ENCODE measurements around the gene MRPL46.
A peak's percentile ranks its signal among the peaks of the same experiment; 100 is the strongest.

Gene MRPL46

GRCh38 chr15:88467073-88467934 is at the start of gene MRPL46, which contains the start of gene MRPS11:
Gene MRPL46 (minus strand): TSS chr15:88467388. CDS start chr15:88467377, 11 bp downstream.
Gene MRPS11 (plus strand): TSS chr15:88467708. CDS start chr15:88467718, 10 bp downstream.
- DNase-seq: peak; percentile 89

DNA sequence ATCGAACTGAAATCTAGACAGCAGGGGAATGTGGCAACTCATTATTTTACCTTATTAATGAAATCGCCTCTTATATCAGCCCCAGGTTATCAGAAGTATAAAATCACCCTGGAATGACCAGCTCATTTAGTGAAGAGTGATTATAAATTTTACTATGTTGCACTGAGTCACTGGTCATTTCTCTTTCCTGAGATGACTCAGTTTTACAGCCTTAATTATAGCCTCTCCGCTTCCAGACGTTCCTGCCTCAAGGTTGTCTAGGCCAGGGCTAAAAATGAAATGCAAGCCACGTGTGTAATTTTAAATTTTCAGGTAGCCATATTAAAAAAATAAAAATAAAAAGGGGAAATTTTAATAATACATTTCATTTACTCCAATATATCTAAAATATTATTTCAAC is 46.0 kb upstream of the MRPL46 start:
- DNase-seq: no peak

GRCh38 chr15:88512601-88513000 is 45.4 kb upstream of the MRPL46 start:
- DNase-seq: no peak

- no peak for DNase-seq
These were observed 44.9 kb upstream of the MRPL46 start for GRCh38 chr15:88512078-88512477.

DNA sequence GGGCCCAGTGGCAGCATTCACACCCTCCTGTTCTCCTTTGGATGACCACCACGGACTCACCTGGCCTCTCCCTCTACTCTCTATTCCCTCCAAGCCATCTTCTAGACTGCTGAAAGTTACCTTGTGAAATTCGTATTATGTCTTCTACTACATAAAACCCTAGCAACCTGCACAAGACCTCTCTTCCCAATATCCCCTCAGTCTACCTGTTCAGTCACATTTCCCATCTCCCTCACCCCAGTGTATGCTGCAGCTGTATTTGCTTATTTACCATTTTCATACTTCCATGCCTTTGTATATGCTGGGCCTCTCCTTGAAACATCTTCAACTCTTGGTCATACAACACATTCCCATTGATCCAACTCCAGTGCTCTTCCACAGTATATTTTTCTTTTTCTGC is 44.0 kb upstream of the MRPL46 start:
- no peak for DNase-seq

DNA sequence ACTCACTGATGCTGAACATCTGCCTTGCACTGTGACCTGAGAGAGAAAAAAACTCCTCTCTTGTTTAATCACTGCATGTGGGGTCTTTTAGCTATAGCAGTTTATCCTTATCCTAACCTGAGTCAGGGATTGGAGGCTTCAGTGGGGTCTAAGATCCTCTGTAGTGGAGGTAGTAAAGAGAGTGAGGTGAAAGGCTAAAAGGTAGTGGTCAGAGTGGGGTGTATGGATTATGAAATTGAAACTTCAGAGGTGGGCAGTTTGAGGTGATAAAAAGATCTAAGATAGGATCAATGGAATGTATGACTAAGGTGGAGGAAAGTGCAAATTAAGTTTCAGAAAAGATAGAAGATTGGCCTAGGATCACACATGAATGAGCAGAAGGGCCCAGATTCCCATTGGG is 42.8 kb upstream of the MRPL46 start:
- DNase-seq: no peak

- no peak for DNase-seq
These were observed 42.1 kb upstream of the MRPL46 start for GRCh38 chr15:88509321-88509720.

GRCh38 chr15:88506628-88507027 is 39.4 kb upstream of the MRPL46 start:
- DNase-seq: no peak

DNA sequence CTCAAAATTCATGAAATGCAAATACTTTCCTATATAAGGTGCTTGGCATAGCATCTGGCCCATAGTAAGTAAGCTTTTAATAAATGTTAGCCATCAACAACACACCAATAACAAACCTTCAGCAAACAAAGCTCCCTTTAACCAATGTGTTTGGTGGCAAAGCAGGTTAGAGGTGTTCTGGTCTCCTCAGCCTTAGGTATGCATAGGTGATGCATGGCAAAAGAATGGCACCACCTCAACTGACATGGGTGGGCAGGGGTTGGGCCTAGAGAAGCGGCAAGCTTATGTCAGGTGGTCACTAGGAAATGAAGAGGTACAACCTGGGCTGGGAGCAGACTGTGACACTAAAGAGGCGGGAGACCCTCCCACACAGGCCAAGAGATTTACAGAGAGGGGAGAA is 38.5 kb upstream of the MRPL46 start:
- no peak for DNase-seq

GRCh38 chr15:88504445-88504844 is 37.3 kb upstream of the MRPL46 start:
- DNase-seq: no peak

DNA sequence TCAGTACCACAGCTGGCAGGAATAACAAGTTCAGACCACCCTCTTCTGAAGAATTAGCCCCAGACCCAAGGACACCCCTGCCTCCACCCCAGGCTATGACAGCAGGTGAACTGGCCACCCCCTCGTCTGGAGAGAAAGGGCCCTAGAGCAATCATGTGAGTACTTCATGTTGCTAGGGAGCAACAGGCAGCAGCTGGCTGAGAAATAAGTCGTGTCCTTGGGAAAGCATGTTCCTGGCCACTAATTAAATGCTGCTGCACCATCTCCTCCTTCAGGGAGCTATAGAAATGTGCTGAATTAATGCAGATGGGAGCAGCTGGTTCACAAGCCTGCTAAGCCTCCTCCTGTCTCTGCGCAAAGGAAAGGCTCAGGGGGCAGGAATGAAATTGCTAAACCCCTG is 31.8 kb upstream of the MRPL46 start:
- DNase-seq: no peak

DNA sequence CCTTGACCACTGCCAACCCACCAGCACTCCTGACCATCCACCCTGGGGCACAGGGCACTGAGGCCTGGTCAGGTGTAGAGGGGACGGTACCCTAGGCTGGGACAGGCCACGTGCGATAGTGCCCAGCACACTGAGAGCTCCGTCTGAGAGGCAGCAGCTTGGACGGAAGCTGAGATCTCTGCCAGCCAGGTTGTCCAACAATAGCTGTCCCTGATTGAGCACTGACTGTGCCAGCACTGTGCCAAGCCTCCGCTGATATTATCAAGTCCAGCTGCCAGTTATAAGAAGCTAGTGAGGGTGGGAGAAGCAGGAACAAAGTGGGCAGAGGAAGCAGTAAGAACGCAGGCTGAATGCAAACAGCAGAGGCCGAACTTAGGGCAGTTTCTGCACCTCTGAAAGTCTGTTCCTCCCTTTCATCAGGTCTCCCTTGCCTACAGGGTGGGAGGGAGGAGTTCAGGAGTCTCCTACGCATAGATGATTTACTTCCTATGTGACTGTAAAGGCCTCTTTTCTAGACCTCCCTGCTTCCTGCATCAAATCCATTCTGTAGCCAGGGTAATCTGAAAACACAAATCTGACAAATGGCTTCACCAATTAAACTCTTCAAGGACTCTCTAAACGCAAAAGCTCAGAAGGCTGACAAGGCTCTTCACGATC is 30.0 kb upstream of the MRPL46 start:
- no peak for DNase-seq

GRCh38 chr15:88493844-88494243 is 26.7 kb upstream of the MRPL46 start:
- no peak for DNase-seq

DNA sequence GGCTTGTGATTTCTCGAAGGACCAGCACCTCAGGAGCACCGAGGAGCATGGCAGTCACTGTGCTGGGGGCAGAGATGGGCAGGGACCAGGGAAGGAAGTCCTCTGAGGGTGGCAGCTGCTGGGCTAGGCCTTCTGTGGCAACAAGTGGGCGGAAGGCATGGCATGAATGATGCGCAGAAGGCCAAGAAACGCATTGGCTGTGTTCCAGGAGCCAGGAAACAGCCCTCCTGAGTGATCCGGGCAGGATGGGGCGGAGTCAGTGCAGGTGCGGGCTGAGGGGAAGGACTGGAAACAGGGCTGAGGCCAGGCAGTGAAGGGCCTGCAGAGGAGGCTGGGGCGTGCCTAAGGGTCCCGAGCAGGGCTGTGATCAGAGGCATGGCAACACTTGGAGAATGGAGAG is 24.0 kb upstream of the MRPL46 start:
- no peak for DNase-seq

- no peak for DNase-seq
These were observed 22.8 kb upstream of the MRPL46 start for GRCh38 chr15:88490036-88490435.

DNA sequence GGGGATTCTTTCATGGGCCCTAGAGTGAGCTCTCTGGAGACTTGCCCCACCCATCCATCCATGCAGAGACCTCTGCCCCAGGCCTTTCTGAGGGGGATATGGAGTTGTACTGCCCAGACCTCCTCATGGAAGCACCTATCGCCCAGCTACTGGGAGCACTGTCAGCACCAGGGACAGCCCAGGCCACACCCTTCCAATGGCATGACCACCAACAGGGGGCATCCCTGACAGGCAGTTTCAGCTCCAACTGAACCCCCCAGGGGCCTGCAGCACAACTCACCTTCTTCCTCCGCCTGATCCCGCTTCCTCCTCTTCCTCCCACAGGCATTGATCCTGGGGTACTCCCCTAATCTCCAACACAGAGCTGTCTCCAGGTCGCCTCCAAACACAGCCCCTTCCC is 22.1 kb upstream of the MRPL46 start:
- no peak for DNase-seq

DNA sequence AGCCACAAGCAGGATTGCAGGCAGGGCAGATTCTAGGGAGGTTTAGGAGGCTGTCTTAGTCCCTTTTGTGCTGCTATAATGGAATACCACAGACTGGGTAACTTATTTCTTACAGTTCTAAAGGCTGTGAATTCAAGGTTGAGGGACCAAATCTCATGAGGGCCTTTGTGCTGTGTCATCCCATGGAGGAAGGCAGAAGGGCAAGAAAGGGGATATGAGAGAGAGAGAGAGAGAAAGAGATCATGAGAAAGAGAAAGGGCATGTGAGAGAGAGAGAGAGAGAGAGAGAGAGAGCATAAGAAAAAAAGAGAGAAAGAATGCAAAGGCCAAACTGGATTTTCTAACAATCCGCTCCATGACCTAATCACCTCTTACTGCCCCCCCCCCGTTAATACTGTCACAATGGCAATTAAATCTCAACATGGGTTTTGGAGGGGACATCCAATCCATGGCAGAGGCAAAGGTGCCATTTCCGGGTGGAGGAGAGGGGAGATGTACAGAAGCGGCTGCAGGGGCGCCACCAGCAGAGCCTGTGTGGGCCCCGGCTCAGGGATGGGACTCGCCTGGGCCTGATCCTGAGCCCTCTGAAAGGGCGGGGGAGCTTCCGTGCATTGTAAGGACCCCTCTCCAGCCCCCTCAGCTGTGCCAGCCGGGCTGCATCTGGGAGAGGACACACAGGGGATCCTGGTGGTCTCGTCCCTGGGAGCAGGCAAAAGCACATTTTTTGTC is 20.8 kb upstream of the MRPL46 start:
- DNase-seq: no peak

- no peak for DNase-seq
These were observed 20.1 kb upstream of the MRPL46 start for GRCh38 chr15:88487178-88487795.

DNA sequence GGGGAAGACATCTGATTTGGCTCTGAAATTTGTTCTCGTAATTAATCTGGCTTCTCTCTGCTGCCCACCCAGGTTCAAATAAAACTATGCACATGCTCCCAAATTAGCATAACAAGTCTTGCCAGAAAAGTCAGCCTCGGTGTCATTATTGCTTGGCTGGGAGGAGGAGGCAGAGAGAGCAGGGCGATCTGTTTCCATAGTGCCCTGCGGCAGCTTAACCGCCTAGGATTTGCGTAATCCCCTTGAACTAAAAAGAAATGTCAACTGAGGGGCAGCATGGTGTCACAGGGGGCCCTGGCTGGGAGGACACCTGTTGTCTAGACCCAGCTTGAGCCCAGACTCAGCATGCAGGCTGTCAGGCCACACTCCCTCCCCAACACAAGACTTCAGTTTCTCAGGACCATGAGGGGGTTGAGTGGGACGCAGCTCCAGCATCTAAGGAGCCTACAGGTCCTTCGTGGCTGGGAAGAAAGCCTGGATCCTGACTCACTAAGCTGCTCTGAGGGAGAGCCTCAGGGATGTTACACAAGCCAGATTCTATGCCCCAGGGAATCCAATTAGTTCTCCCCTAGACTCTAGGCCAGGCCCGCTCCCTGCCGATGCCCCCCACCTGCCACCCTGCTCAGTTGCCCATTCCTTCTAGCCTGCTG is 17.6 kb upstream of the MRPL46 start:
- no peak for DNase-seq

DNA sequence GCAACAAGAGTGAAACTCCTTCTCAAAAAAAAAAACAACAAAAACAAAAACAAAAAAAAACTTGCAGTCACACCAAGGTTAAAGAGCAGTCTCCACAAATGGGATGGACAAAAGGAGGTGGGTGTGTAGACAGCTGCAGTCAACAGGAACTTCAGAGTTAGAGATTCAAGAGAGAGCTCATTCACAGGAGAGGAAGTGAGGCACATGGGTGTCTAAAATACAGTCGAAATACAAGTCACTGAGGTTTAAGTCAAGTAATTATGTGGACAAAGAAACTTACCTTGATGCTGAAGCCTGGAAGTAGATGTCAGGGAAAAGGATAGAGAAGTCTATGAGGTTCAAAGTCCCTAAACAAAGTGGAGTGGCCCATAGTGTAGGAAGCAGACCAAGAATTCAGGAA is 15.1 kb upstream of the MRPL46 start:
- DNase-seq: no peak

DNA sequence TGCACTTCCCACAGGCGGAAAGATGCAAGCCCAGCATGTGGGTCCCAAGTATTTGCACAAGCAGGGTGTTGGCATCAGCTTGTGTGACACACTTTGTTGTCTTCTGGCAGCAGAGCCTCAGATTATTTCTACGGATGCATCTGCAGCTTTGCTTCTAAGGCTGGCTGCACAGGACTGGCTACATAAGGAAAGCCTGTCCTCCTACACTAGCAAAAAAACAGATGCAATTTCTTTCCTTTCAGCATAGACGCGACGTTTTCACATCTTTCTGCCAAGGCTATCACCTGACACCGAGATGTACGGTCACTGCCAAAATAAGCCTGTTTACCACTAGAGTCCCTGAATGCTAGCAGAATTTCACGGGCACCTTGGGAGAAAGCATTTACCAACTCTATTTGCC is 13.8 kb upstream of the MRPL46 start:
- DNase-seq: no peak

GRCh38 chr15:88479169-88479568 is 12.0 kb upstream of the MRPL46 start:
- no peak for DNase-seq

- no peak for DNase-seq
These were observed 10.7 kb upstream of the MRPL46 start for GRCh38 chr15:88477904-88478303.

Measured in CD4-positive, alpha-beta T cell treated with Interleukin-17A for 4 hours (primary cell).